Thyroid gland (tissue), 4 donors: ENCODE data around the gene SLC35D1.

Experiments used
- CTCF ChIP-seq, 6 experiments: fragments of 200-600 bp in 3 of 6; fragments of 450-650 bp in 3 of 6; sonication (generic) in 3 of 6; IDR thresholded peaks; one replicate each; pipeline ENCODE4 v1.5.1; 2016 to 2019; ENCODE audit warnings: antibody characterized with exemption in 6 of 6, mild to moderate bottlenecking in 2 of 6, inconsistent platforms in 1 of 6, moderate library complexity in 1 of 6
- POLR2A ChIP-seq, 2 donors: fragments of 450-650 bp; IDR thresholded peaks; one replicate each; pipeline ENCODE4 v1.6.1; 2017; ENCODE audit warnings: antibody characterized with exemption in 2 of 2, mild to moderate bottlenecking in 2 of 2, moderate library complexity in 1 of 2

DNA sequence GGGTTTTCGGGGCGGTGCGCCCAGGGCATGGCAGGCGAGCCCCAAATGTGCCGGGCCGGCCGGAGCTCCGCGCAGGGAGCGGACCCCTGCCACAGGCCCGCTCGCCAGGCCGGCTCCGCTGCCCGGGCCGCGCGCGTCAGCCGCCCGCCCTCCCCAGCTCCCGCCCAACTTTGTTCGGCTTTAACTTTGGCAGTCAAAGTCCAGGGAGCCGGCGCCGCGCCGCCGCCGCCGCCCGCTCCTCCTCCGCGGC is 488 bp downstream of the SLC35D1 start:
- TF ChIP-seq CTCF (IDR thresholded peaks at IDR 0.05) (no peak), POLR2A (IDR thresholded peaks at IDR 0.05) (peak; percentile 4 to 68)
